Measurements from ENCODE around the gene ARFGAP1. TPM values are rescaled to one million over a fixed set of nuclear protein-coding genes. Genes with fewer than 3 reads are reported as not detected.

Gene ARFGAP1
- total and polyA plus RNA-seq, 2 experiments from 2014 or later: 41.5 to 95.5 TPM

DNA sequence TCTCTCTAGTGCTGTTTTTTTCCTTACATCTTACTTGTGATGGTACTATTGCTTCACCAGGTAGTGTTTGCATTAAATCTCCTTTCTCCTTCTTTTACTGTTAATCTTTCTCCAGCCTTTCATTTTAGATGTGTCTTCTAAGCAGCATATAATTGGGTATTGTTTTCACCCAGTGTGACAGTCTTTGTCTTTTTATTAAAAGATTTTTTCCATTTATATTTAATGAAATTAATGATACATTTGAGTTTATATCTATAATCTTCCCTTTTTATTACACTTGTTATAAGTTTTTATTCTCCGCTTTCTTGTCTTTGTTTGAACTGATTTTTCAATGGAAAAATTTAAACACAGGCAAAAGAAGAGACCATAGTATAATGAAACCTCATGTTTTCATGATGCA lies 29.1 kb downstream of the ARFGAP1 start:
- Mint-ChIP-seq H3K36me3 (ENCODE audit: low read depth) (no peaks in the 10 kb centered on the region), H3K4me3 (no peak overlapping the region), H3K9me3 (peaks cover 4% of the 10 kb centered on the region; the same call in 1 of the 3 replicates), H3K27me3 (ENCODE audit: insufficient read depth, low read depth, poor library complexity) (peaks cover 11% of the 10 kb centered on the region), H3K4me1 (peaks cover 3% of the 10 kb centered on the region; the same call in 1 of the 3 replicates), H3K27ac (no peak overlapping the region)
- Histone ChIP-seq H3K27ac (ENCODE audit: low read depth) (no peak overlapping the region), H4K20me1 (replicated peaks; ENCODE audit: insufficient read depth) (no peaks in the 10 kb centered on the region), H3K4me1 (ENCODE audit: insufficient read depth) (peaks cover 3% of the 10 kb centered on the region; the same call in 1 of the 2 replicates), H3K9me2 (ENCODE audit: insufficient read depth) (no peaks in the 10 kb centered on the region), H3F3A (replicated peaks; ENCODE audit: low read depth) (no peaks in the 10 kb centered on the region), H3K36me3 (ENCODE audit: insufficient read depth) (no peaks in the 10 kb centered on the region), H2AFZ (no peak overlapping the region), H3K27me3 (ENCODE audit: insufficient read depth) (no peaks in the 10 kb centered on the region), H3K4me2 (no peak overlapping the region), H3K79me2 (replicated peaks; ENCODE audit: insufficient read depth) (no peaks in the 10 kb centered on the region), H3K4me3 (no peak overlapping the region)
- DNase-seq (ENCODE audit: low spot score): no peak
- no peak for ATAC-seq
- TF ChIP-seq ZNF114 (CRISPR knock-in tag; IDR thresholded peaks at IDR 0.05) (no peak), EZH2 (IDR thresholded peaks at IDR 0.05; ENCODE audit: low read depth, unreplicated experiment) (no peak), JUNB (IDR thresholded peaks at IDR 0.05; ENCODE audit: unreplicated experiment) (no peak), NANOG (IDR thresholded peaks at IDR 0.05; ENCODE audit: borderline replicate concordance) (no peak), POLR2AphosphoS5 (IDR thresholded peaks at IDR 0.05; ENCODE audit: low read depth) (no peak), STAT1 (IDR thresholded peaks at IDR 0.05; ENCODE audit: unreplicated experiment) (no peak), CREB1 (CRISPR knock-in tag; IDR thresholded peaks at IDR 0.05; ENCODE audit: low read depth) (no peak), ZNF331 (CRISPR knock-in tag; IDR thresholded peaks at IDR 0.05; ENCODE audit: low read depth) (no peak), EZH2phosphoT487 (IDR thresholded peaks at IDR 0.05; ENCODE audit: unreplicated experiment) (no peak)
- TF ChIP-seq, protein P1, sequence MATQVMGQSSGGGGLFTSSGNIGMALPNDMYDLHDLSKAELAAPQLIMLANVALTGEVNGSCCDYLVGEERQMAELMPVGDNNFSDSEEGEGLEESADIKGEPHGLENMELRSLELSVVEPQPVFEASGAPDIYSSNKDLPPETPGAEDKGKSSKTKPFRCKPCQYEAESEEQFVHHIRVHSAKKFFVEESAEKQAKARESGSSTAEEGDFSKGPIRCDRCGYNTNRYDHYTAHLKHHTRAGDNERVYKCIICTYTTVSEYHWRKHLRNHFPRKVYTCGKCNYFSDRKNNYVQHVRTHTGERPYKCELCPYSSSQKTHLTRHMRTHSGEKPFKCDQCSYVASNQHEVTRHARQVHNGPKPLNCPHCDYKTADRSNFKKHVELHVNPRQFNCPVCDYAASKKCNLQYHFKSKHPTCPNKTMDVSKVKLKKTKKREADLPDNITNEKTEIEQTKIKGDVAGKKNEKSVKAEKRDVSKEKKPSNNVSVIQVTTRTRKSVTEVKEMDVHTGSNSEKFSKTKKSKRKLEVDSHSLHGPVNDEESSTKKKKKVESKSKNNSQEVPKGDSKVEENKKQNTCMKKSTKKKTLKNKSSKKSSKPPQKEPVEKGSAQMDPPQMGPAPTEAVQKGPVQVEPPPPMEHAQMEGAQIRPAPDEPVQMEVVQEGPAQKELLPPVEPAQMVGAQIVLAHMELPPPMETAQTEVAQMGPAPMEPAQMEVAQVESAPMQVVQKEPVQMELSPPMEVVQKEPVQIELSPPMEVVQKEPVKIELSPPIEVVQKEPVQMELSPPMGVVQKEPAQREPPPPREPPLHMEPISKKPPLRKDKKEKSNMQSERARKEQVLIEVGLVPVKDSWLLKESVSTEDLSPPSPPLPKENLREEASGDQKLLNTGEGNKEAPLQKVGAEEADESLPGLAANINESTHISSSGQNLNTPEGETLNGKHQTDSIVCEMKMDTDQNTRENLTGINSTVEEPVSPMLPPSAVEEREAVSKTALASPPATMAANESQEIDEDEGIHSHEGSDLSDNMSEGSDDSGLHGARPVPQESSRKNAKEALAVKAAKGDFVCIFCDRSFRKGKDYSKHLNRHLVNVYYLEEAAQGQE (IDR thresholded peaks at IDR 0.05; ENCODE audit: unreplicated experiment): no peak
- TF ChIP-seq, protein P2, sequence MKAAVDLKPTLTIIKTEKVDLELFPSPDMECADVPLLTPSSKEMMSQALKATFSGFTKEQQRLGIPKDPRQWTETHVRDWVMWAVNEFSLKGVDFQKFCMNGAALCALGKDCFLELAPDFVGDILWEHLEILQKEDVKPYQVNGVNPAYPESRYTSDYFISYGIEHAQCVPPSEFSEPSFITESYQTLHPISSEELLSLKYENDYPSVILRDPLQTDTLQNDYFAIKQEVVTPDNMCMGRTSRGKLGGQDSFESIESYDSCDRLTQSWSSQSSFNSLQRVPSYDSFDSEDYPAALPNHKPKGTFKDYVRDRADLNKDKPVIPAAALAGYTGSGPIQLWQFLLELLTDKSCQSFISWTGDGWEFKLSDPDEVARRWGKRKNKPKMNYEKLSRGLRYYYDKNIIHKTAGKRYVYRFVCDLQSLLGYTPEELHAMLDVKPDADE (IDR thresholded peaks at IDR 0.05): no peak
- TF ChIP-seq, protein P3, sequence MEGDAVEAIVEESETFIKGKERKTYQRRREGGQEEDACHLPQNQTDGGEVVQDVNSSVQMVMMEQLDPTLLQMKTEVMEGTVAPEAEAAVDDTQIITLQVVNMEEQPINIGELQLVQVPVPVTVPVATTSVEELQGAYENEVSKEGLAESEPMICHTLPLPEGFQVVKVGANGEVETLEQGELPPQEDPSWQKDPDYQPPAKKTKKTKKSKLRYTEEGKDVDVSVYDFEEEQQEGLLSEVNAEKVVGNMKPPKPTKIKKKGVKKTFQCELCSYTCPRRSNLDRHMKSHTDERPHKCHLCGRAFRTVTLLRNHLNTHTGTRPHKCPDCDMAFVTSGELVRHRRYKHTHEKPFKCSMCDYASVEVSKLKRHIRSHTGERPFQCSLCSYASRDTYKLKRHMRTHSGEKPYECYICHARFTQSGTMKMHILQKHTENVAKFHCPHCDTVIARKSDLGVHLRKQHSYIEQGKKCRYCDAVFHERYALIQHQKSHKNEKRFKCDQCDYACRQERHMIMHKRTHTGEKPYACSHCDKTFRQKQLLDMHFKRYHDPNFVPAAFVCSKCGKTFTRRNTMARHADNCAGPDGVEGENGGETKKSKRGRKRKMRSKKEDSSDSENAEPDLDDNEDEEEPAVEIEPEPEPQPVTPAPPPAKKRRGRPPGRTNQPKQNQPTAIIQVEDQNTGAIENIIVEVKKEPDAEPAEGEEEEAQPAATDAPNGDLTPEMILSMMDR (conservative IDR thresholded peaks at IDR 0.05; ENCODE audit: low read depth in 2 of 2): no peak
- TF ChIP-seq, protein P4, sequence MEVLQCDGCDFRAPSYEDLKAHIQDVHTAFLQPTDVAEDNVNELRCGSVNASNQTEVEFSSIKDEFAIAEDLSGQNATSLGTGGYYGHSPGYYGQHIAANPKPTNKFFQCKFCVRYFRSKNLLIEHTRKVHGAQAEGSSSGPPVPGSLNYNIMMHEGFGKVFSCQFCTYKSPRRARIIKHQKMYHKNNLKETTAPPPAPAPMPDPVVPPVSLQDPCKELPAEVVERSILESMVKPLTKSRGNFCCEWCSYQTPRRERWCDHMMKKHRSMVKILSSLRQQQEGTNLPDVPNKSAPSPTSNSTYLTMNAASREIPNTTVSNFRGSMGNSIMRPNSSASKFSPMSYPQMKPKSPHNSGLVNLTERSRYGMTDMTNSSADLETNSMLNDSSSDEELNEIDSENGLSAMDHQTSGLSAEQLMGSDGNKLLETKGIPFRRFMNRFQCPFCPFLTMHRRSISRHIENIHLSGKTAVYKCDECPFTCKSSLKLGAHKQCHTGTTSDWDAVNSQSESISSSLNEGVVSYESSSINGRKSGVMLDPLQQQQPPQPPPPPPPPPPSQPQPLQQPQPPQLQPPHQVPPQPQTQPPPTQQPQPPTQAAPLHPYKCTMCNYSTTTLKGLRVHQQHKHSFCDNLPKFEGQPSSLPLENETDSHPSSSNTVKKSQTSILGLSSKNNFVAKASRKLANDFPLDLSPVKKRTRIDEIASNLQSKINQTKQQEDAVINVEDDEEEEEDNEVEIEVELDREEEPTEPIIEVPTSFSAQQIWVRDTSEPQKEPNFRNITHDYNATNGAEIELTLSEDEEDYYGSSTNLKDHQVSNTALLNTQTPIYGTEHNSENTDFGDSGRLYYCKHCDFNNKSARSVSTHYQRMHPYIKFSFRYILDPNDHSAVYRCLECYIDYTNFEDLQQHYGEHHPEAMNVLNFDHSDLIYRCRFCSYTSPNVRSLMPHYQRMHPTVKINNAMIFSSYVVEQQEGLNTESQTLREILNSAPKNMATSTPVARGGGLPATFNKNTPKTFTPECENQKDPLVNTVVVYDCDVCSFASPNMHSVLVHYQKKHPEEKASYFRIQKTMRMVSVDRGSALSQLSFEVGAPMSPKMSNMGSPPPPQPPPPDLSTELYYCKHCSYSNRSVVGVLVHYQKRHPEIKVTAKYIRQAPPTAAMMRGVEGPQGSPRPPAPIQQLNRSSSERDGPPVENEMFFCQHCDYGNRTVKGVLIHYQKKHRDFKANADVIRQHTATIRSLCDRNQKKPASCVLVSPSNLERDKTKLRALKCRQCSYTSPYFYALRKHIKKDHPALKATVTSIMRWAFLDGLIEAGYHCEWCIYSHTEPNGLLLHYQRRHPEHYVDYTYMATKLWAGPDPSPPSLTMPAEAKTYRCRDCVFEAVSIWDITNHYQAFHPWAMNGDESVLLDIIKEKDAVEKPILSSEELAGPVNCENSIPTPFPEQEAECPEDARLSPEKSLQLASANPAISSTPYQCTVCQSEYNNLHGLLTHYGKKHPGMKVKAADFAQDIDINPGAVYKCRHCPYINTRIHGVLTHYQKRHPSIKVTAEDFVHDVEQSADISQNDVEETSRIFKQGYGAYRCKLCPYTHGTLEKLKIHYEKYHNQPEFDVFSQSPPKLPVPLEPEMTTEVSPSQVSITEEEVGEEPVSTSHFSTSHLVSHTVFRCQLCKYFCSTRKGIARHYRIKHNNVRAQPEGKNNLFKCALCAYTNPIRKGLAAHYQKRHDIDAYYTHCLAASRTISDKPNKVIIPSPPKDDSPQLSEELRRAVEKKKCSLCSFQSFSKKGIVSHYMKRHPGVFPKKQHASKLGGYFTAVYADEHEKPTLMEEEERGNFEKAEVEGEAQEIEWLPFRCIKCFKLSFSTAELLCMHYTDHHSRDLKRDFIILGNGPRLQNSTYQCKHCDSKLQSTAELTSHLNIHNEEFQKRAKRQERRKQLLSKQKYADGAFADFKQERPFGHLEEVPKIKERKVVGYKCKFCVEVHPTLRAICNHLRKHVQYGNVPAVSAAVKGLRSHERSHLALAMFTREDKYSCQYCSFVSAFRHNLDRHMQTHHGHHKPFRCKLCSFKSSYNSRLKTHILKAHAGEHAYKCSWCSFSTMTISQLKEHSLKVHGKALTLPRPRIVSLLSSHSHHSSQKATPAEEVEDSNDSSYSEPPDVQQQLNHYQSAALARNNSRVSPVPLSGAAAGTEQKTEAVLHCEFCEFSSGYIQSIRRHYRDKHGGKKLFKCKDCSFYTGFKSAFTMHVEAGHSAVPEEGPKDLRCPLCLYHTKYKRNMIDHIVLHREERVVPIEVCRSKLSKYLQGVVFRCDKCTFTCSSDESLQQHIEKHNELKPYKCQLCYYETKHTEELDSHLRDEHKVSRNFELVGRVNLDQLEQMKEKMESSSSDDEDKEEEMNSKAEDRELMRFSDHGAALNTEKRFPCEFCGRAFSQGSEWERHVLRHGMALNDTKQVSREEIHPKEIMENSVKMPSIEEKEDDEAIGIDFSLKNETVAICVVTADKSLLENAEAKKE (CRISPR knock-in tag; IDR thresholded peaks at IDR 0.05): no peak
